GM13976 (cell line): ENCODE data around the gene CELA1.

ENCODE experiments used
- DNase-seq: peaks from one replicate; pipeline ENCODE4 v3.0.0; 2012; ENCODE audit warnings: low spot score
- in situ Hi-C: fragments of 300-500 bp; cut with MboI; formaldehyde crosslinking; loops from one replicate; pipeline ENCODE4 v1.12.0; 2022; ENCODE audit warnings: low sequenced_read_pairs, mixed read lengths, inconsistent platforms; ENCODE audit not compliant: unreplicated experiment
- TF ChIP-seq, protein P1 (sequence below): IDR thresholded peaks from 2 replicates; pipeline ENCODE4 v1.5.1; 2012; ENCODE audit warnings: borderline replicate concordance, mild to moderate bottlenecking; ENCODE audit not compliant: insufficient read depth; ENCODE audit errors: extremely low read depth, missing control alignments, control extremely low read depth

The CELA1 gene

DNA sequence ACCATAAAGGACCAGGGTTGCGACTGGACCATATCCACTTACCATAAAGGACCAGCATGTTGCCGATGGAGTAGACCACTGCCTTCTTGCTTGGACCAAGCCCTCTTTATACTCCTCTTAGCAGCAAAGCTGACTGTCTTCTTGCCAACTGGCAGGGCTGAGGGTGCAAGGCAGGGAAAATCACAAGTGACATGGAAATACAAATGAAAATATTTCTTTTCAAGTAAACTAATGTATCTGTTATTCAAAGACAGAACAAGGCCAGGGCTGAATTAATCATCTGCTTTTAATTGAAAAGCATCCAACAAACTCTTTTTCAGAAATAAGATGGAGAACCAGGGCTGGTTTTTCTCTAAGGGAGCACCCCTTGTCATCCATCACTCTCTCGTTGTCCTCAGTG, at the start of gene CELA1:
Gene CELA1 (minus strand): TSS at position 99 of the 400 bp plus-strand sequence. CDS start 41 bp downstream, at position 58.
- TF ChIP-seq, protein P1, sequence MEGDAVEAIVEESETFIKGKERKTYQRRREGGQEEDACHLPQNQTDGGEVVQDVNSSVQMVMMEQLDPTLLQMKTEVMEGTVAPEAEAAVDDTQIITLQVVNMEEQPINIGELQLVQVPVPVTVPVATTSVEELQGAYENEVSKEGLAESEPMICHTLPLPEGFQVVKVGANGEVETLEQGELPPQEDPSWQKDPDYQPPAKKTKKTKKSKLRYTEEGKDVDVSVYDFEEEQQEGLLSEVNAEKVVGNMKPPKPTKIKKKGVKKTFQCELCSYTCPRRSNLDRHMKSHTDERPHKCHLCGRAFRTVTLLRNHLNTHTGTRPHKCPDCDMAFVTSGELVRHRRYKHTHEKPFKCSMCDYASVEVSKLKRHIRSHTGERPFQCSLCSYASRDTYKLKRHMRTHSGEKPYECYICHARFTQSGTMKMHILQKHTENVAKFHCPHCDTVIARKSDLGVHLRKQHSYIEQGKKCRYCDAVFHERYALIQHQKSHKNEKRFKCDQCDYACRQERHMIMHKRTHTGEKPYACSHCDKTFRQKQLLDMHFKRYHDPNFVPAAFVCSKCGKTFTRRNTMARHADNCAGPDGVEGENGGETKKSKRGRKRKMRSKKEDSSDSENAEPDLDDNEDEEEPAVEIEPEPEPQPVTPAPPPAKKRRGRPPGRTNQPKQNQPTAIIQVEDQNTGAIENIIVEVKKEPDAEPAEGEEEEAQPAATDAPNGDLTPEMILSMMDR, result no peak
- no peak for DNase-seq
- in situ Hi-C loops, result no loop called here

GRCh38 chr12:51395283-51396230, 49.1 kb upstream of the CELA1 start:
- TF ChIP-seq, protein P1, result no peak
- in situ Hi-C loops, result no loop called here

DNA sequence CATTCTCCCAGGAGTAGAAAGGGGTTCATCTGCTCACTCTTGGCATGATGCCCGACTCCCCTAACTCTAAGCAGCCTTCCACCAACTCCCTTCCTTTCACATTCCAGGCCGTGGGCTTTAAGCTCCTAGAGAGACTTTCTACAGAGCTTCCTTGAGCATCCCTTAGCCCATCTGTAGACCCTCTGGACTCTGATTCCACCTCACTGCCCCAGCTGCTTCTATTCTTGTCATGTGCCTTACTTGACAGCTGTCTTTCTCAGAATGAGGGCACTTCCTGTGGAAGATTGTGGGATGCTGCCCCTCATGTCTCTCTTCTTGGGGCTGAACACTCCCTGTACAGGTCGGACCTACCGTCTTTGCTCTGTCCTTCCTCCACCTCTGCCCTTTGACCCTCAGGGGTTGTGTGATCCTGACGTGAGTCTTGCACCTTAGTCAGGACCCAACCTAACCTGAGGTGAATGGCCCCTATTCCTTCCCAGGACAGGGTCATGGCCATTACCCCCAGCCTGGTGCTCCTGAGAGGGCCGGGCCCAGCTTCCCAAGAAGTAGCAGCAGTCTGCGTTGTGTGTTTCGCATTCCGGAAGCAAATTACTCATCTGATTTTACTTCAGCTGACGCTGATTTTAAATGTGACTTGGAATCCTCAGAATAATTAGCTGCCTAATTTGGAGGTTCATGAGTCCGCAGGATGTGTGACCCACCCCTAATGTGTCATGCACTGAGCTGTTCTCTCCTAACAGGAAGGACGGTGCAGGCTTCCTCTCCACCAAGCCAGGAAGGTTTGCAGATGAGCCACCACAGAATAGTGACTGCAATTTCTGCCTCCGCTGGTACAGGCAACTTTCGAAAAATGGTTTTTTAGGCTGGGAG, 47.4 kb upstream of the CELA1 start:
- TF ChIP-seq, protein P1, result no peak
- no peak for DNase-seq
- in situ Hi-C loops, result no loop called here

More at GRCh38 chr12:51395283-51396230, 49.1 kb upstream of the CELA1 start:
- peak; percentile 62 for DNase-seq

DNA sequence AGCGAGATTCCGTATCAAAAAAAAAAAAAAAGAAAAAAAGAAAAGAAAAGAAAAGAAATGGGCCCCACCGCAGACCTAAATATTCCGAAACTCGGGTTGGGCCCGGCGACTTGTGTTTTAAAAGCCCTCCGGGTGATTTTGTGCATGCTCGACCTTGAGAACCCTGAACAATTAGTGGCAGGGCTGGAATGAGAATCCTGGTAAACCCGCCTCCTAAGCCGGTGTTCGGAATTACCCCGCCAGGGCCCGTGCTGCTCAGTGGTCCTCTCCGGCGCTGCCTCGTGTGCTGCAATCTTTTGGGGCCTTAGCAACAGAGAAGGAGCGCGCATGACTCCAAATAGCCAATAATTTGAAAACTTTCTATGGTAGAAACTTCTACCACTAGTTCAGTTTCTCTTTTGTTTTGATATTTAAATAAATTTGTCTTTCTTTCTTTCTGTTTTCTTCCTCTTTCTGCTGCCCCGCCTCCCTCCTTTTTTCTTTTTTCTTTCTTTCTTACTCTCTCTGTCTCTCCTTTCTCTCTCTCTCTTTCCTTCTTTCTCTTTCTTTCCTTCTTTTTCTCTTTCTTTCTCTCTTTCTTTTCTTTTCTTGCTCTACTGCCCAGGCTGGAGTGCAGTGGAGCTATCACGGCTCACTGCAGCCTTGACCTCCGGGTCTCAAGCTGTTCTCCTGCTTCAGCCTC, 46.2 kb upstream of the CELA1 start:
- TF ChIP-seq, protein P1, result no peak
- in situ Hi-C loops, result no loop called here
- DNase-seq, result peak; percentile 81

GRCh38 chr12:51391283-51392123, 45.0 kb upstream of the CELA1 start, which contains the start of gene GALNT6:
TSS of gene GALNT6 (minus strand) at chr12:51391406. CDS start at chr12:51379781, 11,625 bp downstream.
- DNase-seq, result peak; percentile 90
- TF ChIP-seq, protein P1, result no peak
- in situ Hi-C loops, result no loop called here

- in situ Hi-C loops, result no loop called here
- no peak for DNase-seq
- TF ChIP-seq, protein P1, result no peak
These were observed 44.4 kb upstream of the CELA1 start for GRCh38 chr12:51390891-51391282.
